Activated CD4-positive, CD25-positive, alpha-beta regulatory T cell treated with anti-CD3 and anti-CD28 coated beads, Interleukin-2, amount 50 U/mL, for 16 hours (primary cell): ENCODE data around the gene JARID2.

Experiments used
- DNase-seq: peaks from one replicate; pipeline ENCODE4 v3.0.0-alpha.2; 2020; ENCODE audit warnings: low read depth, low spot score

JARID2 gene

GRCh38 chr6:15569035-15569995, 323.4 kb downstream of the JARID2 start:
- no peak for DNase-seq

GRCh38 chr6:15570171-15570570, 324.3 kb downstream of the JARID2 start:
- DNase-seq: no peak
